NOMO-1 treated with DMSO at 0.1 percent for 48 hours (cell line): ENCODE results near the gene PITRM1.

ENCODE experiments used
- DNase-seq: peaks from one replicate; lab custom pipeline; 2025; ENCODE audit not compliant: unreplicated experiment; lab: John Stamatoyannopoulos, UW

PITRM1 gene

DNA sequence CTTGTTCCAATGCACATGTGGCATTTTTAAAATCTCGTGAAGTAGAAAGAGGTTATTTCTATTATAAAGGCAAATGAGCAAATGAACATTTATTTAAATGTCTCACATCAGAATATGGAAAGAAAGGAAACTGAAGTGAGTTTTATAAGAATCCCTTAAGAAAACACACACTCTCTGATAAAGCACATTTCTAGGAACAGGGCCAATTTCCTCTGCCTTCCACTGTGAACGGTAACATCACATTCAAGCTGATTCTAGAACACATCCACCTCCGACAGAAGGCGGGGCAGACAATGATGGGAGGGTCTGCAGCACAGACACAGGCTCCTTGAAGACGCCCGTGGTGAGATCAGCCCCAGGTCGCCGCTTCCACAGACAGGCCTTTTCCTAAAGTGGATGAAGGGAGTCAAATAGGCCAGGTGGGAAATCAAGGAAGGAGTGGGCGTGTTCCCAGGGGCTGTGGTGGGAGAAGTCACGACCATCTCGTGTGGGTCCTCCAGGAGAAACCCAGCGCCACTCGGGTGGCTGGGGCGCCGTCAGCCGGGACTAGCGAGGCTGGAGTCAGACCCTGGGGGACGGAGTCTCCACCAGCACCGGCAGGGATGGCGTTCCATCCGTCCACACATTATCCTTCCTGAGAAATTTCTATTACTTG, 31.1 kb downstream of the PITRM1 start:
- no peak for DNase-seq

DNA sequence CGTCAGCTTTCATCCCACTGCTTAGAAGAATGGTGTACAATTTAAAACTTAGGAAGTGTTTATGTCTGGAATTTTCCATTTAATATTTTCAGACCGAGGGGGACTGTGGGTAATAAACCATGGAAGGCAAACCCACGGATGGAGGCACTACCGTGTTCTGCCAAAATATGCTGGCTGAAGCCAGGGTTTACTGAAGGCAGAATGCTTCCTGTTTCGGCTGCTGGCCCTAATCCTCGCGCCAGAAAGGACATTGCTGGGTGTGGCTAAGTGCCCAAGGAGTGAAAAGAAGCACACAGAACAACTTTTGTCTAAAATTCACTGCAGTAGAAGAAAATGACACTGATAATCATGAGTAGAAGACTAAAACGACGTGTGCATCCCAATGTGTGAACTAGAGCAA, 32.3 kb downstream of the PITRM1 start:
- no peak for DNase-seq

DNA sequence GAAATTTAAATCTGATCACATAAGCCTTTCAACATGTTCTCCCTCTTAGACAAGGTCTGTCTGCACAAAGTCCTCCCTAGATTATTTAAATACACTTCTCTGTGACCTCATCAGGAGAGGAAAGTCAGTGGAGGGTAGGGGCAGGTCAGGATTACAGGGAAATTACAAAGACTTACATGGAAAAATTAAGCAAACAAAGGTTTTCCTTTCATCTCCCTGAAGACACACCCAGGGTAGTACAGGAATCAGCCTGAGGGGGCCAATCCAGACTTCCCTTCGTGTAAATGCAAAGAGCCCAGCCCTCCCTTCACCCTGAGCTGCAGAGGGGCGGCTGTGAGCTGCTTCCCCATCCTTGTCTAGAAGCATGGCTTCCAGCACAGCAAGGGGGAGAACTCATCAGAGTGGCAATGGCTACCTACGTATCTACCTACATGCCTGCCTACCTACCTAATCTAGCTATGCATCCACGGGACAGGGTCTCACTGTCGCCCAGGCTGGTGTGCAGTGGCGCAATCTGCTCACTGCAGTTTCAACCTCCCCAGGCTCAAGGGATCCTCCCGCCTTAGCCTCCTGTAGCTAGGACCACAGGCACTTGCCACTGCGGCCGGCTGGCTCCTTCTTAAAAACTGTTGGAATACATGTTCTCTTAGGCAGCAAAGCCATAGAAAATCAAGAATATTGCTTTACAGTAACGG, 33.2 kb downstream of the PITRM1 start:
- no peak for DNase-seq

DNA sequence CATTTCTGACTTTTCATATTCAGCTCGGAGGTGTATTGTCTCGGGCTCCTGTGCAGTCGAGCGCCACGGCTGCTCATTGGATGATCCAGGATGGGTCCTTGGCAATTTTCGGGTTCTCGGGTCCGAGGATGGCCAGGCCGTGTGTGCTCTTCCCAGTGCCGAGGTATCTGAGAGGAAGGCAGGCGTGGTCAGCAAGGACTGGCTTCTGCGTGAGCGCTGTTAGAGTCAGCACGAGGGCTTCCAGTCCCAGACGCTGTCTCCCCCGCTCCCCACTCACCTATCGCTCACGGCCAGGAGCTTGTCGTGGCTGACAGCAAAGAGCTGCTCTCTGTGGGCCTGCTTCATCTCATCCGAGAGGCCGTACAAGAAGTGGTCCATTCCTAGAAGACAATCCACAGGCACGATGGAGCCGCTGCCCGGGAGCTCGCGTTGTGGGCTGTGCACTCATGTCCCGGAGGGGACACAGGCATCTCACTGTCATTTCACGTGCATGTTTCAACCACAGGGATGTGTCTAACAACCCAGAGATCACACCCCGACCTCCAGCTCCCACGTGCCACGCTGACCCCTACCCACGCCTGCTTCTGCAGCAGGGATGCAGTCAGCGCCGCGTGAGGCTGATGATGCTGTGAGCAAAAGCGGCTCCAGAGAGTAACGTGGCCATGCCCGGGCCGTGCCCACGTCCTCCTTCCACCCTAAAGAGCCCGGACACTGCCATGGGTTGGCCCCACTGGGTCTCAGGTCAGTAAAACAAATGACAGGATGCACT, 34.4 kb downstream of the PITRM1 start:
- DNase-seq = no peak

DNA sequence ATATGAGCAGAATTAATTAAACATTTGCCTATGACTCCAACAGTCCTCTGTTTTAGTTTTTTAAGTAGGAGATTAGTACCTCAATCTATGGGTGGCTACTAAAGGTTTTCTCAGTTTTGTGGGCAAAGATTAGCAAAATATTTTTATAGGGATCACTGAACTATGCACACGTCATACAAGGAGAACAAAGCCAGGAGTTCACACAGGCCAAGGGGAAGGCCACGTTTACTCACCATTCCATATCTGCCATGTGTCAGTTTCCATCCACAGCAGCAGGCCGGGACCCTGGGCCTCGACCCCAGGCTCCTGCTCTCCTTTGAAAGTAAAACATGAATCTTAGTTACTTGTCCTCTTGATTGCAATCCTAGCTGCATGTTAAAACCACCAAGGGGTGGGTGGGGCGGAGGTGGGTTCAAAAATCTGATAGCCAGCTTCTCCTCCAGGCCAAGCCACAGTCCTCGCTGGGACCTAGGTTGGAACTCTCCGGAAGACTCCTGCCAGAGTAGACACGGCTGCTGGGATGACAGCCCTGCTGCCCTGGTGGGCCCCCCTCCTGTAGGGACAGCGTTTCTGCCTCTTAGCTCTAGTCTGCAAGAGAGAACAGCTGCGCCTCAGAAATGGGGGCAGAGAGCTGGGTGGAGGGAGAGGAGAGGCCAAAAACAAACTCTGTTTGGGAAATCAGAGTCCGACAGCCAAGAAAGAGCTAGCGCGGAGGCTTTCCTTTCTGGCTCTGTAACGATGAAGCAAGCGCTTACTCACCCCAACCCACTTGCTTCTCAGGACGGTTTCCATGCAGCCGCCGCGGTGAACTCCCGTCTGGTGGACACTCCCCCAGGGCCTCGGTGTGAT, 35.6 kb downstream of the PITRM1 start:
- no peak for DNase-seq

DNA sequence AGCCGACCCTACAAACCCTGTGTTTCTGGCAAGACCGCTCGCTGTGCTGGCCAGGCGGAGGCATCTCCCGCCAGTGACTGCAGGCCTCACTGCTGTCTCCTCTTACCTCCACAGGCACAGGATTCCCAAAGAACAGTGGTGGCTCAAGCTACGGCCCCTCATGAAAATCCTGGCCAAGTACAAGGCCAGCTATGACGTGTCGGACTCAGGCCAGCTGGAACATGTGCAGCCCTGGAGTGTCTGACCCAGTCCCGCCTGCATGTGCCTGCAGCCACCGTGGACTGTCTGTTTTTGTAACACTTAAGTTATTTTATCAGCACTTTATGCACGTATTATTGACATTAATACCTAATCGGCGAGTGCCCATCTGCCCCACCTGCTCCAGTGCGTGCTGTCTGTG, 36.2 kb downstream of the PITRM1 start:
- no peak for DNase-seq

DNA sequence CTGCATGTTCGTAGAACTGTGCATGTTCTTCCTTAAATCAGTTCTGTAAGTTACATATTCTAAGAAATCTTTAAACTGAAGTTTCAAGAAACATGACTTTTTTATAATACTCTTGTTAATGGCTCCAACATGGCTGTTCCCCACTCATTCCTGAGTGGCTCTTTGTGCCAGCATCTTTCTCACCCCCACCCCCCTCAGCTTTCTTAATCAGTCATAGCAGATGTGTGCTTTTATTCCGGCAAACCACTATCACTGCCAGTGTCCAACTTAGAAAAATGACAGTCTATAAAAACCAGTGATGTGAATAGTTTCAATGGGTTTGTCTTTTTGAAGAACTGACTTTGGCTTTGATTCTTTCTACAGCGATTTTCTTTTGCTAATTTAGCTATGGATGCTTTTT, 37.6 kb downstream of the PITRM1 start:
- DNase-seq = no peak

DNA sequence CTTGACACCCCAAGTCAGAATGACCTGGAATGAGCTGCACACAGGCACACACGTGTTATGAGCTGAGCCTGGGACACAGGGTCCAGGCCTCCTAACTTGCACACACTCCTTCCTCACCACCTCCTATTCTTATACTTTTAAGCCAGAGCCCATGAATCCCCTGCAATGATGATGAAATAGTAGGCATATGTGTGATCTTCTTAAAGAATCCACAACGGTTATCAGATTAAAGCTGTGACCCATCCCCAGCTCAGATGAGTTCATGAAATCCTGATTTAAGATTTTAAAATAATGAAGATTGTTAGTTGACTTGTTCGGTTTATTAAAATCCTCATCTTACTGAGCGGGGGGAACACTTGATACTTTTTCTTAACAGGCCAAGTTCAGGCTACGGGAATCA, 38.6 kb downstream of the PITRM1 start:
- DNase-seq = no peak

DNA sequence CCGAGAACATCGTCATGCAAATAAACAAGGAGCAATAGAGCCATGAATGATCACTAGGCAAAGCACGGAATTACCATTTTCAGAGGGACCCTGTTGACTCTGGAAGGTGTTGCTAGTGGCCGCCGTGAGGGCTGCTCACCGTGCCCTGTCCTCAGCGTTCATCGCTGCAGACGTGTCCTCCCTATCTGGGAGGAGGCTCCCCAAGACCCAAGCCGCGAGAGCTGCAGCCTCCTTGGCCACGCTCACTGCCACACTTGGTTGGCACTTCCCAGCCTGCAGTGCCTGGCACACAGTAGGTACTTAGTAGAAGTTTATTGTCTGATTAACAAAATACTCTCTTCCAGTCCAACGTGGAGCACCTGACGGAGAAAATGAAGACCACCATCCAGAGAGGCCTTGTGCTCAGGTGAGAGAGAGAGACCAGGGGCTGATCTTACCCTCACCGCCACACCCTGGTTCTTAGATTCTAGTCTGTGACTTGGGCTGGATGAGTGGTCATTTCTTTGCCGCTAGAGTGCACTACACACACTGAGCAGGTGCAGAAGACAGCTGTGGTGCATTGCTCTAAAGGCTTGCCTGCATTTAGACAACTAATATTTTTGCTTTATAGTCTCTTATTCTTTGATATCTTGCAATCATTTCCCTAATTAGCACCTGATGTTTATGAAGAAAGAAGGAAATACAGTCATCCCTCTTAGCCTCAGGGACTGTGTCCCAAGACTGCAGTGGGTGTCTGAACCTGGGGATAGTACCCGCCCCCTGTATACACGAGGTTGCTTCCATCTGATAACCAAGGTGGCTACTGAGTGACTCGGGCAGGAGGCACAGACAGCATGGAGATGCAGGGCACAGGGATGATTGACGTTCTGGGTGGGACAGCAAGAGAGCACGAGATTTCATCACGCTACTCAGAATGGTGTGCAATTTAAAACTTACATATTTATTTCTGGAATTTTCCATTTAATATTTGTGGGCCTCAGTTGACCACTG, 40.3 kb downstream of the PITRM1 start:
- no peak for DNase-seq

DNA sequence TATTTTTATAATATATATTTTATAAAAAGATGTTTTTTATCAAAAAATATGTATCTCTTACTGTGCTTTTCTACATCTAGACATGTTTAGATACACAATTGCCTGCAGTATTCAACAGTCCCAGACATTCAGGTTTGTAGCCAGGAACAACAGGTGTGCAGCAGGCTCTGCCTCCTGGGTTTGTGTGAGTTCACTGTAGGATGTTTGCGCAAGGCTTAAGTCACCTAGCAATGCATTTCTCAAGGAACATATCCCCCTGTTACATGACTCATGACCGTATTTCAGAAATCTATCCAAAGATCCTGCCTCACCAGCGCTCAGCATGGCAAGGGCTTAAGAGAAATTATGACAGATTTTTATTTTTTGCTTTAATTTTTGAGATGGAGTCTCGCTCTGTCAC, 41.5 kb downstream of the PITRM1 start:
- DNase-seq = no peak

DNA sequence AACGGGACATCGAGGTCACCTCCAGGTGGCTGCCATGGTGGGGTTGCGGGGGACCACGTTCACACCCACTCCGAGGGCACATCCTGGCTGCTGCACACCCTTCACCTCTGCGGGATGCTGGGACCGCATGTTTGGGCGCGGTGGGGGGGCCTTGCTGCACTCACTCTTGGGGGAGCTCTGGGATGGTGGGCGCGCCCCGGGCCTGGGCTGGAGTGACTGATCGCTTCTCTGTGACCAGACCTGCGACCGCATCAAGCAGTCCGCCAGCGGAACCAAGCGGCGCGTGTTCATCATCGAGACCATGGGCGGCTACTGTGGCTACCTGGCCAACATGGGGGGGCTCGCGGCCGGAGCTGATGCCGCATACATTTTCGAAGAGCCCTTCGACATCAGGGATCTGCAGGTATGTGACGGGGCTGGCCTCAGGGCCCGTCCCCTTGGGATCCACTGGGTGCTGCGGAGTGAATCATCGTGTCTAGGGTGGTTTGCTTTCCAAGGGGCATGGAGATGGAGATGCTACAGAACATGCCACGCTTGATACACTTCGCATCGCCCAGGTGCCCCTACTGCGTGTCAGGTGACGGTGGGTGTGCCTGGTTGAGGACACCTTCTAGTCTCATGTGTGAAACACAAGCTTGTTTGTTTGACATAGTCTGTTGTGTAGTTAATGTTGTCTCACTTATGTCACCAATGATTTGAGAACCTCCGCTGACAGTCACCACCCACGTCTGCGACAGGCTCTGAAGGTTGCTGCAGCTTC, 42.8 kb downstream of the PITRM1 start:
- no peak for DNase-seq

DNA sequence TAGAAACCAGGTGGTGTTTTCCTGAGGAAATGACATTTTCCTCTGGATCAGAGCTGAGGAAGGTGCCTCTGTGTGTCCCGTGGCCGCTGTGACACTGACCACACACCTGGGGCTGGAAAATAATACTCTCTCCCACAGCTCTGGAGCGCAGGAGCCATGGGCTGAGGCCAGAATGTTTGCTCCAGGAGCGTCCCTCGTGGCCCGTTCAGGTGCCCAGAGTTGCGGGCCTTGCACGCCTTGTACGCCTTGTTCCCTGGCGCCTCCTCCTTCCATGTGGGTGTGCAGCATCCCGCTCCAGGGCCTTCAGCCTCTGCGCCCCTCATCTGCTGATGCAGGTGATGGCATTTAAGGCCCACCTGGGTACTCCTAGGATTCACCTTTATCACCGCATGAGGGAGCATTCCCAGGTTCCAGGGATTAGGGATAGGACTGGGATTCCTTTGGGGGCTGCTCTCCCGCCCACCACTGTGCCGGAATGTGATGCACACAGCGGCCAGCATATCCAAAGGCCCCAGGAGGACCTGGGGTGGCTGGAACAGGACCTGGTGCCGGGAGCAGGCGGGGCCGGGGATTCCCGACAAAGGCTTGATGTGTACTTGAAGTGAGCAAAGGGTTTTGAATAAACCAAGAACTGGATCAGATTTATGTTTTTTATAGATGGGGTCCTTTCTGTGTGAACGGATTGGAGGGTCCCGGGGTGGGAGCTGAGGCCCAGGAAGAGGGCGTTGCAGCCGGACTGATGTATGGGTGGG, 44.0 kb downstream of the PITRM1 start:
- no peak for DNase-seq

DNA sequence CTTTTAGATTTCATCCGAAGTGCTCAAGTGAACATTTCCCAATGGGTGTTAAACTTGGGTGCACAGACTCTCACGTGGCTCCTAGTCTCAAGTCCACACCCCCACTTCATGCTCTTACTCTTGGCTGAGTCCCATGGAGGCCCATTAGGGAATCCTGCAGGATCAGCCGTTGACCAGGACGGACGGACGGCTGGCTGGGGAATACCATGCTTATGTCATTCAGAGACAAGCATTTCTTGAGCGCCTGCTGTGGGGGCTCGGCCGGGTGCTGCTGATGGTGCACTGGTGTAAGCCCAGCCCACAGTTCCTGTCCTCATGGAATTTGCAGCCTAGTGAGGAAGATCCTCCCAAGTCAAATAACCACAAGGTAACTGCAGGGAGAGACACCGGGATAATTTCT, 44.7 kb downstream of the PITRM1 start:
- DNase-seq = no peak

DNA sequence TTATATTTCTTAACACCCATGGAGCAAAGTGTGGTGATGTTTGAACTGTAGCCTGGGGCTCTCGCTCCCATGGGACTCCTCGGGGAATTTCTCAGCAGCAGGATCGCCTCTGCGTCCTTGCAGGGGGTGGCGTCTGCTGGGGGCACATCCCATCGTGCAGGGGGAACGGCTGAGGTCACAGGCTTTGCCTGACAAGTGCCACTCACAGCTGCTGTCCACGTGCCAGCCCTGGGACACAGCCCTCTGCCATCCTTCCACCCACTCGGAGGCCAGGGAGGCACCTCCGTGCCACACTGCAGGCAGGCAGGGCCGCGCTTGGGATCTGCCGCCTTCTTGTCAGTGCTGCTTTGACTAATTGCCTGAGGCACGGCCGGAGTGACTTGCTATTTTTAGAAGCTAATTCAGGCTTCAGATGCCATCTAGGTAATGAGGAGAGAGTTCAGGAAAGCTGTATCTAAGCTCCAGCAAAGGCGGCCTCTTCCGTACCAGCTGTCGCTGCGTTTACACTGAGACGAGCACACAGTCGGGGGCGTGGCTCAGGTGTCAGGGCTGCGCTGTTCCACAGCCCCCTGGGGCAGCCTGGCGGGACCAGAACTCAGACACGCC, 45.7 kb downstream of the PITRM1 start:
- no peak for DNase-seq

DNA sequence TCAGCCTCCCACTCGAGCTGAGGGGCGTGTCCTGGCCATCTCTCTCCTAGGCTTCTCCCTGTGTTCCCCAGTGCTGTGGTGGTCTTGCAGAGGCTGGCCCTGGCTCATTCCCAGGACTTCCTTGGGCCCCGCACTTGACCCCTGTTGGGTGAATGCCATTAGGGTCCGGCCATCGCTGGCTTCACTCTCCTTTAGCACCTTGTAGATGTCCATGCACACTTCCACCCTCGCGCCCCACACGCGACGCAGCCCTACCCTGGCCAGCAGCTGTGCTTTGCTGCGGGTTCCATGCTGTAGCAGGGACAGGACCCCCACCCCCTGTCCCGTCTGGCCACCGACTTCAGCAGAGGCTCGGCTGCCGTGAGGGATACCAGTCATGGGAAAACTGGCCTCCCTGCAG, 46.3 kb downstream of the PITRM1 start:
- no peak for DNase-seq

DNA sequence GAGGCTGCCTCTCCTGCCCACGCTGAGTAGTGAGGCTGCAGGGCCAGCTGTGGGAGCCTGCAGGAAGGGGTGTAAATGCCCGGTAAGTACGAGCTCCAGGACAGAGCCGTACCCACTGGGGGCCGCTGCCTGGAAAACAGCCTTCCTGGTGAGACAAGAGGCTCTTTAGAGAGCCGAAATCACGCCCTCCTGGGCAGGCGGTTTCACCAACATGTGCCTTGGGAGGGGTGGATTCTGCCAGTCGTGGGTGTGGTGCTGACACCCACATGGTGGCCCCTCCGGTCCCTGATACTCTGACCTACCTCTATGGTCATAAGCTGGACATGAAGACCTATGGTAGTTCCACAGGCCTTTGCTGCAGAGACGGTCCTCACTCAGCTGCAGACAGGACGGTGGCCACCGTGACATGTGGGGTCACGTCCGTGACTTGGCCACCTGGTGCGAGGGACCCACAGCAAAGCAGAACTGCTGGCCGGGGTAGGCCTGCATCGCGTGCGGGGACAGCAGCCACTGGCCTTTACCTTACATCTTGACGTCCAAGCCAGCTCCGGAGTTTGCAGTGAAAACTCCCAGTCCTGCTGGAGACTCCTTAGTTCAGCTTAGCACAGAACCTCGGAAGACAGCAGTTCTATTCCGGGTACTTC, 46.9 kb downstream of the PITRM1 start:
- DNase-seq = no peak

DNA sequence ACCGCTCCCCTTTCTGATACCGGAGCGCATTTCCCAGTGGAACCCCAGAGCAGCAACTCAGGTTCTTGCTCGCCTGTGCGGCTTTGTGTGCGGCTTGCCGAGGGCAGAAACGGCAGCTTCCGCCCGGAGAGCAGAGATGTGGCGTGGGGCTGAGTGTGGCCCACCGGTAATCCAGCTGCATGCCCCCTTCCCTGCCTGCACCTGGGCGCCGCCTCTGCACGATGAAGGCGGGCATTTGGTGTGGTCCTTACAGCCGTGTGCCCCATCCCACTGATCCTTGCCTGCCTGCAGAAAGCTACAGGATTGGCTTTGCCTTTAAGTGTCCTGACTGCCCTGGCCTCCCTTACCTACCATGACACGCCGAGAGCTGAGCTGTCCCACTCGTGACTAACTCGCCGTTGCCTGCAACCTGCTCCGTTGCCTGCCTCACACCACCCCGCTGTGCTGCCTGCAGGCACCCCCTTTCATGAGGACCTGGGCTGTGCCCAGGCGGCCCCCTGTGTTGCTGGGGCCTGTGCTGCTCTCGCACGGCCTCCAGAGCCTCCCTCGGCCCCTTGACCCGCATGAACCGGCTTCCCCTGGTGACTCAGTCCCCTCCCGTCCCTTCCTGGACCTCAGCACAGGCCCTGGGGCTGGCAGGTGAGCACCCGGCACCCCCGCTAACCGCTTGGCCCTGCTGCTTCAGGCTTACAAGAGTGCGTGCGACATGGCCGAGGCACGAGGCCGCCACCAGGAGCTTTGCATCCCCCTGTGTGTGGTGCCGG, 48.0 kb downstream of the PITRM1 start:
- DNase-seq = no peak
